Measurements from ENCODE around the gene TRPC4. TPM values are rescaled to one million over a fixed set of nuclear protein-coding genes. Genes with fewer than 3 reads are reported as not detected.

Gene TRPC4
- total and polyA plus RNA-seq, 2 donors (not counting 1 experiment from before 2014, with no cell fraction given), result not detected

DNA sequence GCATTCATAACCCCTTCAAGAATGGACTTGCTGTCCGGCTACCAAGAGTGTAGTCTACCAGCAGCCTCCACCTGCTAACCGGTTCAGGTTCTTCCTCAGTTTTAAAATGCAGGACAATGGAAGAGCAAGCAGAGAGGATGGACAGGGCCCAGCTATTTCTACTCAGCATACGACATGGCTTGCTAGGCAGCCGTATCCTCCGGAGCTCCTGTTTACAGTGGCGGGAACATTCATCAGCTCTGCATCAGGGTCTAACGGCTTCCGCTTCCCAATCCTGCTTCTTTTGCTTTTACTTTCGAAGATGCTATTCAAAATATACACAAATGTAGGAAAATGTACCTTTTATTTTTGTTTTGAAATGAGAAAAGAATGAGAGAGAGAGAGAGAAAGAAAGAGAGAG, 118.5 kb downstream of the TRPC4 start:
- no peak overlapping the region for H3K27ac Mint-ChIP-seq
- H3K27me3 Mint-ChIP-seq, result no peaks in the 10 kb centered on the region
- TF ChIP-seq EZH2 (IDR thresholded peaks at IDR 0.05; ENCODE audit: borderline replicate concordance, insufficient read depth, low read depth, low read length, poor library complexity, severe bottlenecking), result no peak
- TF ChIP-seq, protein P1, sequence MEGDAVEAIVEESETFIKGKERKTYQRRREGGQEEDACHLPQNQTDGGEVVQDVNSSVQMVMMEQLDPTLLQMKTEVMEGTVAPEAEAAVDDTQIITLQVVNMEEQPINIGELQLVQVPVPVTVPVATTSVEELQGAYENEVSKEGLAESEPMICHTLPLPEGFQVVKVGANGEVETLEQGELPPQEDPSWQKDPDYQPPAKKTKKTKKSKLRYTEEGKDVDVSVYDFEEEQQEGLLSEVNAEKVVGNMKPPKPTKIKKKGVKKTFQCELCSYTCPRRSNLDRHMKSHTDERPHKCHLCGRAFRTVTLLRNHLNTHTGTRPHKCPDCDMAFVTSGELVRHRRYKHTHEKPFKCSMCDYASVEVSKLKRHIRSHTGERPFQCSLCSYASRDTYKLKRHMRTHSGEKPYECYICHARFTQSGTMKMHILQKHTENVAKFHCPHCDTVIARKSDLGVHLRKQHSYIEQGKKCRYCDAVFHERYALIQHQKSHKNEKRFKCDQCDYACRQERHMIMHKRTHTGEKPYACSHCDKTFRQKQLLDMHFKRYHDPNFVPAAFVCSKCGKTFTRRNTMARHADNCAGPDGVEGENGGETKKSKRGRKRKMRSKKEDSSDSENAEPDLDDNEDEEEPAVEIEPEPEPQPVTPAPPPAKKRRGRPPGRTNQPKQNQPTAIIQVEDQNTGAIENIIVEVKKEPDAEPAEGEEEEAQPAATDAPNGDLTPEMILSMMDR (IDR thresholded peaks at IDR 0.05), result no peak
- no peak overlapping the region for H3K4me3 ChIP-seq (ENCODE audit: control extremely low read depth in 1 of 5, extremely low read depth in 1 of 5, insufficient read depth in 1 of 5, low read depth in 2 of 5, low read length in 4 of 5)
- no peaks in the 10 kb centered on the region for H3K4me1 ChIP-seq (ENCODE audit: control insufficient read depth in 2 of 2, insufficient read depth in 2 of 2, low read length in 2 of 2)
- H2AFZ ChIP-seq (ENCODE audit: insufficient read depth, low read depth, low read length, poor library complexity, severe bottlenecking), result no peak overlapping the region
- ATAC-seq (ENCODE audit: low read depth) (no peak), DNase-seq (no peak)
- ChIA-PET CTCF (no interaction called here), POLR2A (no interaction called here)
- intact Hi-C loops (cut with micrococcal nuclease), result no loop called here
- H3K79me2 ChIP-seq (ENCODE audit: control insufficient read depth, insufficient read depth, low read length), result no peaks in the 10 kb centered on the region
- H3K9ac ChIP-seq (ENCODE audit: low read length), result no peak overlapping the region
- H3K4me2 ChIP-seq (replicated peaks; ENCODE audit: low read depth, low read length, poor library complexity, severe bottlenecking), result no peak overlapping the region
- no peak overlapping the region for H3K27ac ChIP-seq (ENCODE audit: low read length in 2 of 2)
- 92% methylated on average over 6 of the region's 9 CpGs for WGBS (ENCODE audit: insufficient coverage)
- no peaks in the 10 kb centered on the region for H4K20me1 ChIP-seq (ENCODE audit: control insufficient read depth, insufficient read depth, low read length, poor library complexity, severe bottlenecking)
- no peaks in the 10 kb centered on the region for H3K36me3 ChIP-seq (replicated peaks in 1 of 2; ENCODE audit: control extremely low read depth in 1 of 2, control insufficient read depth in 1 of 2, extremely low read depth in 1 of 2, insufficient read depth in 2 of 2, low read length in 1 of 2)
- no peaks in the 10 kb centered on the region for H3K9me3 ChIP-seq (ENCODE audit: control extremely low read depth in 1 of 3, control insufficient read depth in 2 of 3, insufficient read depth in 1 of 3, low read length in 2 of 3)
- no peaks in the 10 kb centered on the region for H3K27me3 ChIP-seq (replicated peaks in 1 of 4; ENCODE audit: control extremely low read depth in 1 of 4, control insufficient read depth in 3 of 4, insufficient read depth in 4 of 4, low read length in 3 of 4)
- no peak overlapping the region for H3K4me3 Mint-ChIP-seq
- no peaks in the 10 kb centered on the region for H3K4me1 Mint-ChIP-seq
- H3K9me3 Mint-ChIP-seq (ENCODE audit: insufficient read depth), result no peaks in the 10 kb centered on the region

DNA sequence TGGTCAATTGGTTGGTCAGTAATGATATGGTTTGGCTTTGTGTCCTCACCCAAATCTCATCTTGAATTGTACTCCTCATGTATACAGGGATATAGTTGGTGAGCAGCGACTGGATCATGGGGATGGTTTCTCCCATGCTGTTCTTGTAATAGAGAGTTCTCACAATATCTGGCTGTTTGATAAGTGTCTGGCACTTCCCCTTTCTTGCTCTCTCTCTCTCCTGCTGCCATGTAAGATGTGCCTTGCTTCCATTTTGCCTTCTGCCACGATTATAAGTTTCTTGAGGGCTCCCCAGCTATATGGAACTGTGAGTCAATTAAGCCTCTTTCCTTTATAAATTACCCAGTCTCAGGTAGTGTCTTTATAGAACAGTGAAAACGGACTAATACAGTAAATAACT, 120.7 kb downstream of the TRPC4 start:
- H2AFZ ChIP-seq (ENCODE audit: insufficient read depth, low read depth, low read length, poor library complexity, severe bottlenecking), result no peak overlapping the region
- ChIA-PET CTCF (no interaction called here), POLR2A (no interaction called here)
- H3K4me1 Mint-ChIP-seq, result no peaks in the 10 kb centered on the region
- H3K36me3 ChIP-seq (replicated peaks in 1 of 2; ENCODE audit: control extremely low read depth in 1 of 2, control insufficient read depth in 1 of 2, extremely low read depth in 1 of 2, insufficient read depth in 2 of 2, low read length in 1 of 2), result no peaks in the 10 kb centered on the region
- DNase-seq (no peak), ATAC-seq (ENCODE audit: low read depth) (no peak)
- no peak overlapping the region for H3K4me2 ChIP-seq (replicated peaks; ENCODE audit: low read depth, low read length, poor library complexity, severe bottlenecking)
- H4K20me1 ChIP-seq (ENCODE audit: control insufficient read depth, insufficient read depth, low read length, poor library complexity, severe bottlenecking), result no peaks in the 10 kb centered on the region
- no peaks in the 10 kb centered on the region for H3K27me3 ChIP-seq (replicated peaks in 1 of 4; ENCODE audit: control extremely low read depth in 1 of 4, control insufficient read depth in 3 of 4, insufficient read depth in 4 of 4, low read length in 3 of 4)
- H3K4me3 Mint-ChIP-seq, result no peak overlapping the region
- H3K9ac ChIP-seq (ENCODE audit: low read length), result no peak overlapping the region
- no peaks in the 10 kb centered on the region for H3K9me3 ChIP-seq (ENCODE audit: control extremely low read depth in 1 of 3, control insufficient read depth in 2 of 3, insufficient read depth in 1 of 3, low read length in 2 of 3)
- H3K27me3 Mint-ChIP-seq, result no peaks in the 10 kb centered on the region
- TF ChIP-seq EZH2 (IDR thresholded peaks at IDR 0.05; ENCODE audit: borderline replicate concordance, insufficient read depth, low read depth, low read length, poor library complexity, severe bottlenecking), result no peak
- TF ChIP-seq, protein P1 (IDR thresholded peaks at IDR 0.05), result no peak
- no peak overlapping the region for H3K27ac Mint-ChIP-seq
- H3K4me3 ChIP-seq (ENCODE audit: control extremely low read depth in 1 of 5, extremely low read depth in 1 of 5, insufficient read depth in 1 of 5, low read depth in 2 of 5, low read length in 4 of 5), result no peak overlapping the region
- no peaks in the 10 kb centered on the region for H3K79me2 ChIP-seq (ENCODE audit: control insufficient read depth, insufficient read depth, low read length)
- H3K9me3 Mint-ChIP-seq (ENCODE audit: insufficient read depth), result no peaks in the 10 kb centered on the region
- intact Hi-C loops (cut with micrococcal nuclease), result no loop called here
- H3K4me1 ChIP-seq (ENCODE audit: control insufficient read depth in 2 of 2, insufficient read depth in 2 of 2, low read length in 2 of 2), result no peaks in the 10 kb centered on the region
- no peak overlapping the region for H3K27ac ChIP-seq (ENCODE audit: low read length in 2 of 2)
- no CpG with 5 or more reads among the region's 3 CpGs for WGBS (ENCODE audit: insufficient coverage)
